Heart right ventricle (tissue), 16 donors: ENCODE measurements around the gene CALD1. TPM values are rescaled to one million over a fixed set of nuclear protein-coding genes. Genes with fewer than 3 reads are reported as not detected.

Source experiments
- ATAC-seq, 8 donors: fragments of 200-7000 bp; cut with Tn5 transposase; one replicate each; pipeline ENCODE4 v1.9.1; 2020; ENCODE audit warnings: mild to moderate bottlenecking in 8 of 8, moderate library complexity in 8 of 8, moderate number of reproducible peaks in 1 of 8
- DNase-seq, 2 donors: peaks; one replicate each; pipeline ENCODE4 v3.0.0-alpha.2; 2020
- H3K27ac ChIP-seq, 10 donors: fragments of 200-600 bp; sonication (generic) in 2 of 10; one replicate each; pipeline versions ENCODE4 v1.5.0 to v1.8.0; 2020 to 2022; ENCODE audit warnings: mild to moderate bottlenecking in 3 of 10
- H3K27me3 ChIP-seq, 7 donors: fragments of 200-600 bp; one replicate each; pipeline ENCODE4 v1.8.0; 2021 to 2022; ENCODE audit warnings: mild to moderate bottlenecking in 2 of 7
- H3K36me3 ChIP-seq, 9 donors: fragments of 200-600 bp; sonication (generic) in 1 of 9; one replicate each; pipeline versions ENCODE4 v1.5.0 to v1.8.0; 2020 to 2022; ENCODE audit warnings: mild to moderate bottlenecking in 2 of 9
- H3K4me1 ChIP-seq, 9 donors: fragments of 200-600 bp; sonication (generic) in 1 of 9; one replicate each; pipeline versions ENCODE4 v1.5.0 to v1.8.0; 2020 to 2022; ENCODE audit warnings: mild to moderate bottlenecking in 4 of 9
- H3K4me3 ChIP-seq, 10 donors: fragments of 200-600 bp; sonication (generic) in 2 of 10; one replicate each; pipeline versions ENCODE4 v1.5.0 to v1.8.0; 2020 to 2022; ENCODE audit warnings: mild to moderate bottlenecking in 7 of 10, moderate library complexity in 2 of 10
- H3K9me3 ChIP-seq, 11 donors: fragments of 200-600 bp in 10 of 11; sonication (generic) in 2 of 11; one replicate each; pipeline versions ENCODE4 v1.5.0 to v1.8.0; 2013 to 2022; ENCODE audit warnings: mild to moderate bottlenecking in 2 of 11, control low read depth in 1 of 11, moderate library complexity in 1 of 11
- CTCF ChIP-seq, 9 donors: fragments of 200-600 bp; sonication (generic) in 2 of 9; IDR thresholded peaks; one replicate each; pipeline versions ENCODE4 v1.5.0 to v1.8.0; 2021 to 2022; ENCODE audit warnings: antibody characterized with exemption in 9 of 9, mild to moderate bottlenecking in 5 of 9, moderate library complexity in 1 of 9
- WGBS, 2 donors: extraction: QIAGEN DNeasy Blood & Tissue Kit; methylation state at CpG; one replicate each; pipeline ENCODE4 v1.1.7; 2013; ENCODE audit warnings: inconsistent platforms in 1 of 2; 5-methylcytosine and 5-hydroxymethylcytosine counted together
- intact Hi-C, 10 donors: fragments of 100-400 bp; cut with DNase I; formaldehyde crosslinking; loops; one replicate each; pipeline versions ENCODE4 v1.11.1 to v1.14.2; 2022
- polyA plus RNA-seq, 2 donors: library from polyadenylated mRNA; stranded (reverse); fragments of 200-250 nt; gene quantifications; one replicate each; pipeline ENCODE4 v1.2.3, GENCODE V29; 2013
- total RNA-seq, 10 donors: library from RNA; stranded (reverse); fragmentation: NEBNext Ultra II Directional in 3 of 10; extraction: Animal tissue kit (Norgen Biotek cat#: 25700) in 3 of 10; gene quantifications; one replicate each; pipeline versions ENCODE4 v1.2.1 to v1.2.4, GENCODE V29; 2021 to 2023
- donor health status: Arrhythmogenic right ventricular cardiomyopathy.
- donor health status: ischemic (EF 13 %, LVEDD 7.1; RV severe dilation, severe dysfunction).
- donor health status: healthy with polysubstance abuse.
- donor health status: DM: no; HTN: yes; CAD: no.
- donor health status: DM: no; HTN: no; CAD: no.
- donor health status: ischemic (EF 25% LVEDD 6.9; RV normal size, moderate dysfunction).
- donor health status: ischemic (EF 25% LVEDD 5.7; RV mildly dilated, moderate dysfunction).
- donor health status: healthy.
- donor health status: DM: yes; HTN: yes; CAD: no.
- donor health status: Ischemic cardiomyopathy.
- donor health status: ischemic (EF 35%, LVEDD 5.7; RV mildly dilated, moderate dysfunction).
- donor health status: nonischemic (EF 11% LVEDD 7.7; RV severe dilation, severe dysfunction).
- donor health status: DM: yes; HTN: yes; CAD: no.
- donor health status: PGD.
- donor health status: ischemic (EF 29% LVEDD 5.4; RV normal size, mild dysfunction).
- donor health status: nonischemic (EF 23%, LVEDD 6.1; RV moderate dilation, normal function).

CALD1 gene
- total and polyA plus RNA-seq, 12 donors, result 69.9 to 180 (median 126) TPM

- intact Hi-C loops, result no loop called here
- TF ChIP-seq CTCF (IDR thresholded peaks at IDR 0.05), result no peak
- H3K4me3 ChIP-seq, result no peak overlapping the region
- H3K4me1 ChIP-seq, result peaks cover 7 to 83% (median 60%) of the 10 kb centered on the region in 9 donors
- ATAC-seq, result peak in 7 of 8 donors; percentile 9 to 73 (median 49)
- DNase-seq, result no peak
- H3K27ac ChIP-seq, result peak overlapping the region in 8 of 10 donors; percentile 8 to 70 (median 52)
- peaks cover 0 to 5% (median 0%) of the 10 kb centered on the region in 9 donors for H3K36me3 ChIP-seq
- WGBS, 2 donors, result 45% methylated on average over 4 of the region's 4 CpGs
- no peaks in the 10 kb centered on the region for H3K27me3 ChIP-seq
- H3K9me3 ChIP-seq, result no peaks in the 10 kb centered on the region
Observed at GRCh38 chr7:134856691-134857090, 77.3 kb downstream of the CALD1 start.

- Histone ChIP-seq H3K9me3 (no peaks in the 10 kb centered on the region), H3K4me3 (no peak overlapping the region), H3K4me1 (peaks cover 7 to 71% (median 52%) of the 10 kb centered on the region in 9 donors), H3K27ac (peak overlapping the region in 5 of 10 donors; percentile 5 to 53 (median 26)), H3K36me3 (peaks cover 0 to 5% (median 0%) of the 10 kb centered on the region in 9 donors), H3K27me3 (no peaks in the 10 kb centered on the region)
- no peak for TF ChIP-seq CTCF (IDR thresholded peaks at IDR 0.05)
- intact Hi-C loops, result no loop called here
- DNase-seq, result no peak
- peak in 1 of 8 donors; percentile 23 for ATAC-seq
Observed at GRCh38 chr7:134857958-134858357, 78.5 kb downstream of the CALD1 start.

- DNase-seq (no peak), ATAC-seq (no peak)
- Histone ChIP-seq H3K27ac (peak overlapping the region in 1 of 10 donors; percentile 27), H3K9me3 (no peaks in the 10 kb centered on the region), H3K4me3 (no peak overlapping the region), H3K36me3 (peaks cover 0 to 5% (median 0%) of the 10 kb centered on the region in 9 donors), H3K27me3 (no peaks in the 10 kb centered on the region), H3K4me1 (peaks cover 3 to 68% (median 43%) of the 10 kb centered on the region in 9 donors)
- intact Hi-C loops, result loop anchor here in 1 of 10 donors (10.0 kb wide), 1 partner anchor 305 kb away; no protein-coding TSS in a partner anchor
- no peak for TF ChIP-seq CTCF (IDR thresholded peaks at IDR 0.05)
- WGBS, 2 donors, result 96 to 97% methylated on average over 1 of the region's 1 CpG
Observed at GRCh38 chr7:134859783-134860182, 80.3 kb downstream of the CALD1 start.

GRCh38 chr7:134865001-134865845 lies 85.8 kb downstream of the CALD1 start:
- H3K27ac ChIP-seq, result peak overlapping the region; percentile 25 to 85 (median 68)
- intact Hi-C loops, result loop anchor here in 1 of 10 donors (5.0 to 10.0 kb wide), 2 partner anchors 83 to 300 kb away; no protein-coding TSS in a partner anchor
- peaks cover 0 to 30% (median 18%) of the 10 kb centered on the region in 9 donors for H3K36me3 ChIP-seq
- WGBS, 2 donors, result 34 to 35% methylated on average over 9 of the region's 9 CpGs
- H3K27me3 ChIP-seq, result no peaks in the 10 kb centered on the region
- peaks cover 0 to 63% (median 40%) of the 10 kb centered on the region in 9 donors for H3K4me1 ChIP-seq
- H3K4me3 ChIP-seq, result peak overlapping the region in 7 of 10 donors; percentile 17 to 38 (median 32)
- ATAC-seq (peak; percentile 53 to 77 (median 72)), DNase-seq (no peak)
- H3K9me3 ChIP-seq, result no peaks in the 10 kb centered on the region
- no peak for TF ChIP-seq CTCF (IDR thresholded peaks at IDR 0.05)
